ENCODE measurements around the gene VWA5B2. TPM values are rescaled to one million over a fixed set of nuclear protein-coding genes. Genes with fewer than 3 reads are reported as not detected.

VWA5B2 gene
- polyA plus RNA-seq, 1 donor = 2.2 TPM

- no peak for DNase-seq
These were observed 5.4 kb upstream of the VWA5B2 start for GRCh38 chr3:184223946-184224345.

- DNase-seq = no peak
These were observed 1.9 kb upstream of the VWA5B2 start for GRCh38 chr3:184227481-184227935.

- DNase-seq = no peak
These were observed 828 bp upstream of the VWA5B2 start for GRCh38 chr3:184228376-184229137.

GRCh38 chr3:184230081-184230602 lies 757 bp downstream of the VWA5B2 start:
- no peak for DNase-seq

- no peak for DNase-seq
These were observed 1.5 kb downstream of the VWA5B2 start for GRCh38 chr3:184230603-184231528.

- no peak for DNase-seq
These were observed 2.3 kb downstream of the VWA5B2 start for GRCh38 chr3:184231671-184232070.

GRCh38 chr3:184233127-184233843 lies 3.9 kb downstream of the VWA5B2 start:
- no peak for DNase-seq

- no peak for DNase-seq
These were observed 4.8 kb downstream of the VWA5B2 start for GRCh38 chr3:184234224-184234623.

- no peak for DNase-seq
These were observed 5.4 kb downstream of the VWA5B2 start for GRCh38 chr3:184234671-184235380.

GRCh38 chr3:184235381-184236032 lies 6.1 kb downstream of the VWA5B2 start:
- no peak for DNase-seq

GRCh38 chr3:184236033-184236410 lies 6.6 kb downstream of the VWA5B2 start:
- no peak for DNase-seq

GRCh38 chr3:184236636-184237035 lies 7.3 kb downstream of the VWA5B2 start:
- DNase-seq = no peak

GRCh38 chr3:184237211-184237610 lies 7.8 kb downstream of the VWA5B2 start:
- no peak for DNase-seq

GRCh38 chr3:184237807-184238206 lies 8.4 kb downstream of the VWA5B2 start:
- no peak for DNase-seq

- no peak for DNase-seq
These were observed 8.9 kb downstream of the VWA5B2 start for GRCh38 chr3:184238246-184238818.

- DNase-seq = no peak
These were observed 9.8 kb downstream of the VWA5B2 start for GRCh38 chr3:184239221-184239620.

GRCh38 chr3:184239708-184240107 lies 10.3 kb downstream of the VWA5B2 start:
- DNase-seq = no peak

- no peak for DNase-seq
These were observed 11.2 kb downstream of the VWA5B2 start for GRCh38 chr3:184240384-184241140.

GRCh38 chr3:184241141-184241446 lies 11.7 kb downstream of the VWA5B2 start:
- no peak for DNase-seq
